K562 (cell line): ENCODE measurements around the gene HOXB4. TPM values are rescaled to one million over a fixed set of nuclear protein-coding genes. Genes with fewer than 3 reads are reported as not detected.

Experiments
- ARID3A ChIP-seq: IDR thresholded peaks from 2 replicates; pipeline ENCODE4 v1.6.1; 2012; ENCODE audit warnings: low read depth, low read length, improper control_type of control experiment, borderline replicate concordance
- CREM ChIP-seq: IDR thresholded peaks from 2 replicates; pipeline ENCODE4 v1.6.1; 2014; ENCODE audit warnings: antibody characterized with exemption, low read depth
- EP400 ChIP-seq: fragments of 450-650 bp; IDR thresholded peaks from 2 replicates; pipeline ENCODE4 v1.6.1; 2017; ENCODE audit warnings: antibody characterized with exemption, mild to moderate bottlenecking, moderate library complexity
- HNRNPL ChIP-seq: fragments of 200-400 bp; formaldehyde crosslinking; IDR thresholded peaks from 2 replicates; pipeline ENCODE4 v1.6.1; 2017; ENCODE audit warnings: low read depth, mild to moderate bottlenecking, low read length
- JUND ChIP-seq, 2 experiments: IDR thresholded peaks; 2 replicates in 1 of 2; 3 replicates in 1 of 2; pipeline ENCODE4 v1.6.1; 2011; ENCODE audit warnings: borderline replicate concordance in 2 of 2, low read depth in 2 of 2, low read length in 2 of 2, improper control_type of control experiment in 1 of 2, missing biosample characterization in 1 of 2, missing genetic modification characterization in 1 of 2, missing genetic modification reagents in 1 of 2
- LCOR ChIP-seq: sonication (generic); formaldehyde crosslinking; IDR thresholded peaks from 2 replicates; pipeline ENCODE4 v1.8.0; 2022; ENCODE audit warnings: mild to moderate bottlenecking, missing genetic modification reagents
- MLLT1 ChIP-seq, 2 experiments: fragments of 450-650 bp; IDR thresholded peaks; 2 replicates each; pipeline ENCODE4 v1.6.1; 2016
- MLX ChIP-seq, 2 experiments: fragments of 450-650 bp in 1 of 2; sonication (generic) in 1 of 2; formaldehyde crosslinking; conservative IDR thresholded peaks; 2 replicates each; pipeline versions ENCODE4 v1.4.0 to v1.8.1; 2020 to 2022; ENCODE audit warnings: mild to moderate bottlenecking in 1 of 2, missing genetic modification reagents in 1 of 2
- MYBL2 ChIP-seq, 2 experiments: fragments of 450-650 bp in 1 of 2; sonication (generic) in 1 of 2; formaldehyde crosslinking in 1 of 2; IDR thresholded peaks; 2 replicates each; pipeline versions ENCODE4 v1.6.1 to v1.8.1; 2017 to 2022; ENCODE audit warnings: borderline replicate concordance in 1 of 2, inconsistent platforms in 1 of 2, low read depth in 1 of 2, mild to moderate bottlenecking in 1 of 2, missing genetic modification reagents in 1 of 2, moderate library complexity in 1 of 2
- NCOA1 ChIP-seq: fragments of 450-650 bp; IDR thresholded peaks from 2 replicates; pipeline ENCODE4 v1.6.1; 2016; ENCODE audit warnings: low read depth
- NFIX ChIP-seq: fragments of 250-450 bp; sonication (Bioruptor Pico); IDR thresholded peaks from 2 replicates; pipeline ENCODE4 v1.4.0; 2020; ENCODE audit warnings: low read depth, mild to moderate bottlenecking, moderate library complexity
- NRF1 ChIP-seq, 2 experiments: fragments of 450-650 bp; IDR thresholded peaks in 1 of 2; conservative IDR thresholded peaks in 1 of 2; 2 replicates each; pipeline ENCODE4 v1.6.1; 2014; ENCODE audit warnings: mild to moderate bottlenecking in 2 of 2
- POLR2G ChIP-seq: fragments of 200-400 bp; formaldehyde crosslinking; IDR thresholded peaks from 2 replicates; pipeline ENCODE4 v1.6.1; 2017; ENCODE audit warnings: low read depth, mild to moderate bottlenecking, antibody characterized with exemption, low read length, moderate library complexity
- PREB ChIP-seq: sonication (generic); formaldehyde crosslinking; IDR thresholded peaks from 2 replicates; pipeline ENCODE4 v1.8.1; 2023; ENCODE audit warnings: mild to moderate bottlenecking, missing genetic modification reagents
- USF2 ChIP-seq: sonication (generic); formaldehyde crosslinking; IDR thresholded peaks from 2 replicates; pipeline ENCODE4 v1.5.0; 2020; ENCODE audit warnings: missing genetic modification reagents
- VEZF1 ChIP-seq: fragments of 200-800 bp; sonication (Bioruptor generic); IDR thresholded peaks from 2 replicates; pipeline ENCODE4 v1.6.1; 2017; ENCODE audit warnings: missing genetic modification characterization, missing compliant biosample characterization
- ZC3H4 ChIP-seq: sonication (generic); formaldehyde crosslinking; IDR thresholded peaks from 2 replicates; pipeline ENCODE4 v1.9.0; 2021; ENCODE audit warnings: missing genetic modification reagents, borderline replicate concordance
- polyA plus RNA-seq, 8 experiments: library from polyadenylated mRNA; depleted of rRNA in 4 of 8; stranded (reverse) in 5 of 8; unstranded in 3 of 8; fragments of >200 nt; fragmentation: Nextera tagmentation in 2 of 8; fragmentation: Illumina TruSeq in 1 of 8; extraction: Ambion mirVana in 2 of 8; extraction: Trizol in 1 of 8; gene quantifications; 2 replicates each; pipeline versions ENCODE4 v1.2.1 to v1.2.3, GENCODE V29; 2011 to 2014; ENCODE audit warnings: inconsistent platforms in 1 of 8, missing spikeins in 1 of 8
- total RNA-seq, 7 experiments: library from RNA; depleted of rRNA in 6 of 7; stranded (reverse); fragments of >200 nt in 6 of 7; fragmentation: Illumina TruSeq in 2 of 7; extraction: Trizol in 2 of 7; gene quantifications; 2 replicates each; pipeline versions ENCODE4 v1.2.1 to v1.2.3, GENCODE V29; 2011 to 2021; ENCODE audit warnings: low replicate concordance in 1 of 7

HOXB4 gene
- total and polyA plus RNA-seq, 9 of the 15 experiments (the other 6 are each of a cell fraction or from before 2014, with no cell fraction given) = 1.6 to 34.9 (median 14.9) TPM

- peak; percentile 33 for TF ChIP-seq VEZF1
- TF ChIP-seq EP400 = peak; percentile 29; the same call in 1 of the 2 replicates
- no peak for TF ChIP-seq JUND (IDR thresholded peaks at IDR 0.05; ENCODE audit: borderline replicate concordance, low read depth, low read length)
- peak; percentile 30; the same call in 1 of the 3 replicates for TF ChIP-seq JUND (tag; IDR thresholded peaks at IDR 0.05; ENCODE audit: borderline replicate concordance, low read depth, low read length)
- TF ChIP-seq MLX (CRISPR knock-in tag; conservative IDR thresholded peaks at IDR 0.05) = no peak
- no peak for TF ChIP-seq HNRNPL
- no peak for TF ChIP-seq NCOA1
- TF ChIP-seq ZC3H4 (CRISPR knock-in tag) = no peak
- 0 out of 2 replicates have a peak, but pooled peaks have one; percentile 14 for TF ChIP-seq POLR2G
- peak in 1 of 2 experiments; percentile 18; a peak in 1 of 4 replicates for TF ChIP-seq MLLT1 (IDR thresholded peaks at IDR 0.05)
- TF ChIP-seq MYBL2 (IDR thresholded peaks at IDR 0.05; ENCODE audit: low read depth) = peak; percentile 25; the same call in 1 of the 2 replicates
- TF ChIP-seq MYBL2 (CRISPR knock-in tag; IDR thresholded peaks at IDR 0.05; ENCODE audit: borderline replicate concordance) = no peak
- no peak for TF ChIP-seq NFIX
- TF ChIP-seq USF2 (CRISPR knock-in tag) = peak; percentile 95
- TF ChIP-seq PREB (CRISPR knock-in tag) = 0 out of 2 replicates have a peak, but pooled peaks have one; percentile 73
- TF ChIP-seq LCOR (CRISPR knock-in tag) = no peak; the same call in 1 of the 2 replicates
- peak; percentile 22; the same call in 1 of the 2 replicates for TF ChIP-seq ARID3A
- TF ChIP-seq CREM = 0 out of 2 replicates have a peak, but pooled peaks have one; percentile 7
- peak in 1 of 2 experiments; percentile 25; a peak in 1 of 4 replicates for TF ChIP-seq NRF1 (conservative IDR thresholded peaks at IDR 0.05 in 1 of 2, IDR thresholded peaks at IDR 0.05 in 1 of 2)
Measured at GRCh38 chr17:48604770-48605329, 26.7 kb upstream of the HOXB4 start, which contains the start of gene HOXB6 (continued).
